ENCODE measurements around the gene MECP2. TPM values are rescaled to one million over a fixed set of nuclear protein-coding genes. Genes with fewer than 3 reads are reported as not detected.
"Not testable (repeated sequence)": the region's sequence is repeated elsewhere in the genome, so short reads cannot be mapped to it uniquely, and the experiment has no call there.

Gene MECP2
- total and polyA plus RNA-seq, 2 donors: 25.9 to 30.5 TPM

GRCh38 chrX:153991013-153991580 is 106.4 kb downstream of the MECP2 start:
- DNase-seq (ENCODE audit: extremely low spot score): no peak
- 96% methylated on average over 3 of the region's 3 CpGs for WGBS
- no peaks in the 10 kb centered on the region for H3K4me1 ChIP-seq (ENCODE audit: insufficient read depth)
- H3K4me3 ChIP-seq (ENCODE audit: low read depth, low read length): no peak overlapping the region
- no peak overlapping the region for H3K27ac ChIP-seq (ENCODE audit: low read depth)
- H3K36me3 ChIP-seq (ENCODE audit: insufficient read depth): no peaks in the 10 kb centered on the region

GRCh38 chrX:153989973-153990655 is 107.4 kb downstream of the MECP2 start:
- DNase-seq (ENCODE audit: extremely low spot score): no peak
- Histone ChIP-seq H3K4me3 (ENCODE audit: low read depth, low read length) (no peak overlapping the region), H3K36me3 (ENCODE audit: insufficient read depth) (no peaks in the 10 kb centered on the region), H3K4me1 (ENCODE audit: insufficient read depth) (no peaks in the 10 kb centered on the region), H3K27ac (ENCODE audit: low read depth) (no peak overlapping the region)
- WGBS: 91% methylated on average over 14 of the region's 14 CpGs

- 88% methylated on average over 12 of the region's 12 CpGs for WGBS
- Histone ChIP-seq H3K36me3 (ENCODE audit: insufficient read depth) (no peaks in the 10 kb centered on the region), H3K27ac (ENCODE audit: low read depth) (no peak overlapping the region), H3K4me3 (ENCODE audit: low read depth, low read length) (no peak overlapping the region), H3K4me1 (ENCODE audit: insufficient read depth) (no peaks in the 10 kb centered on the region)
- no peak for DNase-seq (ENCODE audit: extremely low spot score)
Measured at GRCh38 chrX:153988493-153988892, 109.0 kb downstream of the MECP2 start.

GRCh38 chrX:153984351-153985178 is 113.0 kb downstream of the MECP2 start:
- no peaks in the 10 kb centered on the region for H3K36me3 ChIP-seq (ENCODE audit: insufficient read depth)
- H3K4me3 ChIP-seq (ENCODE audit: low read depth, low read length): no peak overlapping the region
- DNase-seq (ENCODE audit: extremely low spot score): no peak
- H3K27ac ChIP-seq (ENCODE audit: low read depth): no peak overlapping the region
- no peaks in the 10 kb centered on the region for H3K4me1 ChIP-seq (ENCODE audit: insufficient read depth)
- 83% methylated on average over 20 of the region's 20 CpGs for WGBS

- 90% methylated on average over 12 of the region's 12 CpGs for WGBS
Measured at GRCh38 chrX:153983321-153983801, 114.2 kb downstream of the MECP2 start.

GRCh38 chrX:153981771-153982533 is 115.6 kb downstream of the MECP2 start:
- H3K27ac ChIP-seq (ENCODE audit: low read depth): no peak overlapping the region
- DNase-seq (ENCODE audit: extremely low spot score): no peak
- no peaks in the 10 kb centered on the region for H3K36me3 ChIP-seq (ENCODE audit: insufficient read depth)
- H3K4me1 ChIP-seq (ENCODE audit: insufficient read depth): no peaks in the 10 kb centered on the region
- 87% methylated on average over 52 of the region's 52 CpGs for WGBS
- no peak overlapping the region for H3K4me3 ChIP-seq (ENCODE audit: low read depth, low read length)

More at GRCh38 chrX:153983321-153983801, 114.2 kb downstream of the MECP2 start:
- Histone ChIP-seq H3K4me1 (ENCODE audit: insufficient read depth) (no peaks in the 10 kb centered on the region), H3K36me3 (ENCODE audit: insufficient read depth) (no peaks in the 10 kb centered on the region), H3K27ac (ENCODE audit: low read depth) (no peak overlapping the region), H3K4me3 (ENCODE audit: low read depth, low read length) (no peak overlapping the region)
- no peak for DNase-seq (ENCODE audit: extremely low spot score)

GRCh38 chrX:153981231-153981630 is 116.3 kb downstream of the MECP2 start:
- WGBS: 84% methylated on average over 7 of the region's 7 CpGs
- Histone ChIP-seq H3K36me3 (ENCODE audit: insufficient read depth) (no peaks in the 10 kb centered on the region), H3K27ac (ENCODE audit: low read depth) (no peak overlapping the region), H3K4me1 (ENCODE audit: insufficient read depth) (no peaks in the 10 kb centered on the region), H3K4me3 (ENCODE audit: low read depth, low read length) (no peak overlapping the region)
- no peak for DNase-seq (ENCODE audit: extremely low spot score)

- DNase-seq (ENCODE audit: extremely low spot score); H3K36me3 ChIP-seq (ENCODE audit: insufficient read depth); H3K27ac ChIP-seq (ENCODE audit: low read depth); H3K4me1 ChIP-seq (ENCODE audit: insufficient read depth); H3K4me3 ChIP-seq (ENCODE audit: low read depth, low read length): not testable (repeated sequence)
- 65% methylated on average over 9 of the region's 10 CpGs for WGBS
Measured at GRCh38 chrX:153980394-153980793, 117.1 kb downstream of the MECP2 start.

- 76% methylated on average over 3 of the region's 3 CpGs for whole genome bisulfite sequencing
- no peak for DNase-seq (ENCODE audit: extremely low spot score)
- Histone ChIP-seq H3K27ac (ENCODE audit: low read depth) (no peak overlapping the region), H3K36me3 (ENCODE audit: insufficient read depth) (no peaks in the 10 kb centered on the region), H3K4me1 (ENCODE audit: insufficient read depth) (peaks cover 1% of the 10 kb centered on the region), H3K4me3 (ENCODE audit: low read depth, low read length) (no peak overlapping the region)
Measured at GRCh38 chrX:153974726-153975286, 122.7 kb downstream of the MECP2 start.

GRCh38 chrX:153974003-153974725 is 123.4 kb downstream of the MECP2 start:
- Histone ChIP-seq H3K27ac (ENCODE audit: low read depth) (peak overlapping the region; percentile 99), H3K4me1 (ENCODE audit: insufficient read depth) (peaks cover 1% of the 10 kb centered on the region), H3K36me3 (ENCODE audit: insufficient read depth) (no peaks in the 10 kb centered on the region), H3K4me3 (ENCODE audit: low read depth, low read length) (no peak overlapping the region)
- 72% methylated on average over 14 of the region's 14 CpGs for WGBS
- DNase-seq (ENCODE audit: extremely low spot score): no peak

- Histone ChIP-seq H3K36me3 (ENCODE audit: insufficient read depth) (no peaks in the 10 kb centered on the region), H3K4me3 (ENCODE audit: low read depth, low read length) (peak overlapping the region; percentile 80), H3K27ac (ENCODE audit: low read depth) (peak overlapping the region; percentile 99), H3K4me1 (ENCODE audit: insufficient read depth) (peaks cover 1% of the 10 kb centered on the region)
- WGBS: 38% methylated on average over 20 of the region's 20 CpGs
- DNase-seq (ENCODE audit: extremely low spot score): no peak
Measured at GRCh38 chrX:153973127-153974002, 124.2 kb downstream of the MECP2 start.
